NCI-H1048 (cell line): ENCODE results near the gene NEURL2.

Experiments used
- DNase-seq: peaks from one replicate; lab custom pipeline; 2025; lab: John Stamatoyannopoulos, UW

The NEURL2 gene

GRCh38 chr20:45841407-45842129 lies 49.4 kb downstream of the NEURL2 start:
- DNase-seq = no peak

DNA sequence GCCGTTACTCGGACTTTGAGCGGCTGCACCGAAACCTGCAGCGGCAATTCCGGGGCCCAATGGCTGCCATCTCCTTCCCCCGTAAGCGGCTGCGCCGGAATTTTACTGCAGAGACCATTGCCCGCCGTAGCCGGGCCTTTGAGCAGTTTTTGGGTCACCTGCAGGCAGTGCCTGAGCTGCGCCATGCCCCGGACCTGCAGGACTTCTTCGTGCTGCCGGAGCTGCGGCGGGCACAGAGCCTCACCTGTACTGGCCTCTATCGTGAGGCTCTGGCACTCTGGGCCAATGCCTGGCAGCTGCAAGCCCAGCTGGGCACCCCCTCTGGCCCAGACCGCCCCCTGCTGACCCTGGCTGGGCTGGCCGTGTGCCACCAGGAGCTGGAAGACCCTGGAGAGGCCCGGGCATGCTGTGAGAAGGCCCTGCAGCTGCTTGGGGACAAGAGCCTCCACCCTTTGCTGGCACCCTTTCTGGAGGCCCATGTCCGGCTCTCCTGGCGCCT lies 50.3 kb downstream of the NEURL2 start:
- no peak for DNase-seq
